ENCODE measurements around the gene EVC. TPM values are rescaled to one million over a fixed set of nuclear protein-coding genes. Genes with fewer than 3 reads are reported as not detected.

The EVC gene
- total and polyA plus RNA-seq, 2 of the 8 experiments (the other 6 are each of a cell fraction or from before 2014, with no cell fraction given) = 2.6 to 9.8 TPM

- Histone ChIP-seq H2BK15ac (ENCODE audit: low read length) (no peak overlapping the region), H2BK120ac (replicated peaks; ENCODE audit: low read depth, low read length) (no peak overlapping the region), H3K36me3 (ENCODE audit: control insufficient read depth in 2 of 4, insufficient read depth in 4 of 4, low read length in 3 of 4) (peaks cover 3 to 35% (median 11%) of the 10 kb centered on the region in 4 experiments; a peak in 6 of 8 replicates), H3K79me2 (ENCODE audit: control insufficient read depth in 1 of 2, insufficient read depth in 2 of 2, low read length in 2 of 2) (no peaks in the 10 kb centered on the region), H3K14ac (ENCODE audit: insufficient read length) (no peak overlapping the region), H3K23ac (ENCODE audit: insufficient read length) (no peak overlapping the region), H4K8ac (ENCODE audit: extremely low read depth, insufficient read depth, low read length) (no peak overlapping the region), H2AK5ac (ENCODE audit: low read depth, low read length) (no peak overlapping the region), H2BK5ac (ENCODE audit: low read depth, low read length) (no peak overlapping the region), H3K4me1 (replicated peaks in 1 of 4; ENCODE audit: control insufficient read depth in 3 of 4, insufficient read depth in 4 of 4, low read length in 3 of 4) (no peaks in the 10 kb centered on the region; a peak in 1 of 7 replicates), H3K79me1 (ENCODE audit: low read depth, low read length) (no peaks in the 10 kb centered on the region), H3K4ac (replicated peaks; ENCODE audit: insufficient read length, low read depth, low read length) (no peak overlapping the region), H3K27ac (ENCODE audit: low read depth, low read length) (no peak overlapping the region), H4K20me1 (replicated peaks in 1 of 2; ENCODE audit: control insufficient read depth in 1 of 2, insufficient read depth in 2 of 2, low read length in 2 of 2) (peaks cover 0 to 6% of the 10 kb centered on the region in 2 experiments), H3K9me3 (ENCODE audit: insufficient read depth in 2 of 2, low read depth in 1 of 2, low read length in 1 of 2) (no peaks in the 10 kb centered on the region), H3K27me3 (replicated peaks in 1 of 4; ENCODE audit: control insufficient read depth in 3 of 4, extremely low read depth in 1 of 4, insufficient read depth in 3 of 4, low read length in 3 of 4) (no peaks in the 10 kb centered on the region), H3K4me2 (ENCODE audit: insufficient read depth in 1 of 2, low read depth in 2 of 2, low read length in 2 of 2) (no peak overlapping the region), H2BK20ac (ENCODE audit: low read length) (no peak overlapping the region), H3K56ac (replicated peaks; ENCODE audit: insufficient read length, low read depth, low read length) (no peak overlapping the region), H2AFZ (ENCODE audit: low read length) (no peak overlapping the region), H4K91ac (replicated peaks; ENCODE audit: insufficient read length, low read length) (no peak overlapping the region), H3K9ac (replicated peaks in 1 of 4; ENCODE audit: extremely low read depth in 1 of 4, low read depth in 3 of 4, low read length in 3 of 4) (no peak overlapping the region), H3K4me3 (ENCODE audit: extremely low read depth in 1 of 4, insufficient read depth in 2 of 4, low read depth in 3 of 4, low read length in 4 of 4) (no peak overlapping the region), H4K5ac (ENCODE audit: insufficient read length, low read depth, low read length) (no peak overlapping the region), H3K18ac (ENCODE audit: extremely low read depth, low read length) (no peak overlapping the region), H2BK12ac (ENCODE audit: low read depth, low read length) (no peak overlapping the region), H3K23me2 (ENCODE audit: low read depth, low read length) (no peaks in the 10 kb centered on the region)
- DNase-seq (ENCODE audit: low read depth in 1 of 2, low spot score in 2 of 2) = no peak
- WGBS, 2 experiments (ENCODE audit: extremely low coverage in 1 of 2, insufficient coverage in 1 of 2, insufficient read length in 1 of 2, insufficient replicate concordance in 2 of 2, low coverage in 1 of 2, low lambda C conversion rate in 2 of 2, missing lambda C conversion rate in 1 of 2) = 89% methylated on average over 6 of the region's 6 CpGs; no CpG with 5 or more reads in 1 of the 2 experiments
- POLR2A ChIA-PET (ENCODE audit: partially characterized antibody) = no interaction called here
- no peak for FAIRE-seq
- CTCF ChIA-PET (ENCODE audit: partially characterized antibody) = interaction anchor here (0.5 kb wide), 1 partner anchor 93 kb away, joined by 3 read pairs; no protein-coding TSS in a partner anchor
- TF ChIP-seq RXRA (IDR thresholded peaks at IDR 0.05; ENCODE audit: insufficient read depth, low read depth, low read length) (no peak), HDAC2 (IDR thresholded peaks at IDR 0.05; ENCODE audit: borderline replicate concordance in 1 of 2, low read depth in 2 of 2, low read length in 2 of 2) (no peak), BRCA1 (IDR thresholded peaks at IDR 0.05; ENCODE audit: low read depth, low read length) (no peak), KDM1A (IDR thresholded peaks at IDR 0.05; ENCODE audit: borderline replicate concordance, low read length) (no peak), JUN (IDR thresholded peaks at IDR 0.05; ENCODE audit: low read depth, low read length) (no peak), SIX5 (IDR thresholded peaks at IDR 0.05; ENCODE audit: low read depth, low read length) (no peak)
These were observed 24.7 kb upstream of the EVC start for GRCh38 chr4:5686338-5686737.

Measured in H1 (cell line).